ENCODE data around the gene OGA. TPM values are rescaled to one million over a fixed set of nuclear protein-coding genes. Genes with fewer than 3 reads are reported as not detected.

The OGA gene
- total RNA-seq, 1 donor, result 346 TPM

DNA sequence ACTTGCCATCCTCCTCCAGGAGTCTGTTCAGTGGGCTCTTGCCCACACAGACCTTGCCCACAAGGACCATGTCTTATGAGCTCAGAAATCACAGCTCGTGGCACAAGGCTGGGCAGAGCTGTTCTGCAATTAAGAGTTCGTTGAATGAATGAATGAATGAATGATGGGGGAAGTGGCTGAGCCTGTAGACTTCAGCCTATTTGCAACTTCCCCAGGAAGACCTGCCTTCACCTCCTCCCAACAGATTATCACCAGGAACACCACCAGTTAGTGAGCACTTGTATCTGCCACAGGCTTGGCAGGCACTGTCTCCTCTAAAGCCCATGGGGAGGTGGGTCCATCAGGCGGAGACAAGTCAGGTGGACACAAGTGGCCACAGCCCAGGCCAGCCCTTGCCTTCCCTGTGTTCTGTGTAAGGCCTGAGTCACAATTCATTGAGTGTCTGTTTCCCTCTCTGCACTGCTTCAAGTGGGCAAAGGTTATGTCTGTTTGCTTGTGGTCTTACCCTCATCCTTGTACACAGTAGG lies 40.6 kb downstream of the OGA start:
- no peaks in the 10 kb centered on the region for H3K9me3 ChIP-seq (ENCODE audit: low read depth, low read length)
- H3K4me1 ChIP-seq (ENCODE audit: insufficient read depth, low read length), result peaks cover 54% of the 10 kb centered on the region
- H3K4me3 ChIP-seq (ENCODE audit: low read length), result no peak overlapping the region
- H3K27me3 ChIP-seq (ENCODE audit: insufficient read depth, low read length), result peaks cover 58% of the 10 kb centered on the region

DNA sequence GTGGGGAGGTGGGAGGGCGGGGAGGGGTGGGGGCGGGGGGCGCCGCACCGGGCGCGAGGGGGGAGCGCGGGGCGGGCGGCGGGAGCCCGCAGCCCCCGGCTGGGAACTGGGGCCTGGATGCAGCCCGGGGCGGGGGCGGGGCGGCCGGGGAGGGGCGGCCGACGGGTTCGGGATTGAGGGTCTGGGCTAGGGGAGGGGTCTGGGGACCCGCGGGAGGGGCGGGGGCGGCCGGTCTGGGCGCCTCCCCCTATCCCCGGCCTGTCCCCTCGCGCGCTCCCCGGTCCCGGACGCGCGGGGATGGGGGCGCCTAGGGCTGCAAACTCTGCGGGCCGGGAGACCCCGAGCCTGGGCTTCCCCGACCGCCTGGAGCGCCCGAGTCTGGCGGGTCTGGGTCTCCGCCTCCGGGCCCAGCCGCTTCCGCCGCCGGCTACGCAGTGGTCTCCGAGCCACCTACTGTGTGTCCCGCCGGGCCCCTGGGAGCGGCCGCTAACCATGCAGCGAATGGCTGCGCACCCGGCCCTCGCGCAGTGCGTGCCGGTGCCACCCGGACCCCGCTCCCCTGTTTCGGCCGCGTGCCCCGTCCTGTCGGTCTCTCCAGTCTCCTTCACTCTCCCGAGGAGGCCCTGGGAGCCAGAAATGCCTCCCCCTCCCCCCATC lies 42.0 kb downstream of the OGA start:
- peaks cover 72% of the 10 kb centered on the region for H3K27me3 ChIP-seq (ENCODE audit: insufficient read depth, low read length)
- peaks cover 41% of the 10 kb centered on the region for H3K4me1 ChIP-seq (ENCODE audit: insufficient read depth, low read length)
- H3K4me3 ChIP-seq (ENCODE audit: low read length), result no peak overlapping the region
- H3K9me3 ChIP-seq (ENCODE audit: low read depth, low read length), result no peaks in the 10 kb centered on the region

DNA sequence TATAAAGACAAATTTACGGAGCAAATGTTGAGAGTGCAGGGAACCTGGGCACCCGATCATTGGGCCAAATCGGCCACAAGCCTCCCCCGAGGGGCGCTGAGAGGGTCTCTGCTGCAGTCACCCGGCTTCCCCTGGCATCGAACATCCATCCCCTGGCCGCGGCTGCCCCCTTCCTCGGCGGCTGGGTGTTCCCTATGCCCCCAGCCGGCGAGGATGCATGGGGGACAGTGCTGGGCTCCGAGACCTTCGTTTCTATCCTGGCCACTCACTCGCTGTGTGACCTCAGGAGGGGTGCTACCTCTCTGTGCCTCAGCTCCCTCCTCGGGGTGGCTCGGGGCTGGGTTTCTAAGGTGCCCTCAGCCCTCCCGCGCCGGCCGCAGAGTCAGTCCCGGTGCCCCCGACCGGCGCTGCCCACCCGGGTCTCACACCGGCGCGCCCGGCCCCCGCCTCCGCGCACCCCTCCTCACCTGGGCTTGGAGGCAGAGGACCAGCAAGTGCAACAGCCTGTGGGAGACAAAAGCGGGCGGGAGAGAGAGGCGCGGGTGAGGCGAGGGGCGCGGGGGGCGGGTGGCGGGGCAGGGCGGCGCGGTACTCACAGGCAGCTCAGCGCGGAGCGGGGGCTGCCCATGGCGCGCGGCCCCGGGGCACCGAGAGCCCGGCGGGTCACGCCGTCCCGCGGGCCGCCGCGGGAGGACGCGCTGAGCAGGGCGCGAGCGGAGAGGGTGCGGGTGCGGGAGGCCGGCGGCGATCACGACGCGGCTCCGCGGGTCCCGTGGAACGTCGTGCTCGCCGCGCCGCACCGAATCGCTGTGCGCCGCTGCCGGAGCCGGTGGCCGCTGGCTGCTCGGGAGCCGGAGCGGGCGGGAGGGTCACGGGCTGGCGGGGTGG lies 42.7 kb downstream of the OGA start, which contains the start of gene FGF8:
Gene FGF8, minus strand, starts transcription at position 842 of the 888 bp plus-strand sequence. Its CDS starts 214 bp downstream, at position 628.
- Histone ChIP-seq H3K9me3 (ENCODE audit: low read depth, low read length) (no peaks in the 10 kb centered on the region), H3K27me3 (ENCODE audit: insufficient read depth, low read length) (peaks cover 76% of the 10 kb centered on the region), H3K4me3 (ENCODE audit: low read length) (no peak within 1 kb of the TSS), H3K4me1 (ENCODE audit: insufficient read depth, low read length) (peaks cover 34% of the 10 kb centered on the region)

DNA sequence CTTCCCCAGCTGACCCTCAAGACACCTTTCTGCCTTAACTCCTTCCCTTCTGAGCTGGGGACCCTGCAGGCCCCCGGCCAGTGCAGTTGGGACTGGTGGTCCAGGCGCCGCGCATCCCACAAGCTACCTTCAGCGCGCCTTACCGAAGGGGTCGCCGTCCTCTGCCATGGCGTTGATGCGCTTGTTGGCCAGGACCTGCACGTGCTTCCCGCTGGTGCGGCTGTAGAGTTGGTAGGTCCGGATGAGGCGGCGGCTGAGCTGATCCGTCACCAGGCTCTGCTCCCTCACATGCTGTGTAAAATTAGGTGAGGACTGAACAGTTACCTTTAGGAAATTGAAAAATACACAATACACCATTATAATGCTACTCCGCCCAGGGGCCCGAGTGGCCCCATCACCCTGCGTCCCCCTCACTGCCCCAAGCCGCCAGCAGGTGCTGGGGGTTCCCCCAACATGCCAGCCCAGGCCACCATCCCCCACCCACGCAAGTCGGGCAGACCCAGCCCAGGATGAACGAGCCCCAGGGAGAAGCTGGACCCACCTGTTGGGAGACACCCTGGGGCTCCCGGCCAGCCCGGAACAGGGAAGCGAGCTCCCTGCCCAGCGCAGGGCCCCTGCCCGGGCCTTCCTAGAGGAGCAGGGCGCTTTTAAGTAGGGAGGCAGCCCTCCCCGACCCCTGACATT lies 43.5 kb downstream of the OGA start:
- H3K9me3 ChIP-seq (ENCODE audit: low read depth, low read length), result no peaks in the 10 kb centered on the region
- peaks cover 27% of the 10 kb centered on the region for H3K4me1 ChIP-seq (ENCODE audit: insufficient read depth, low read length)
- no peak overlapping the region for H3K4me3 ChIP-seq (ENCODE audit: low read length)
- H3K27me3 ChIP-seq (ENCODE audit: insufficient read depth, low read length), result peaks cover 76% of the 10 kb centered on the region

DNA sequence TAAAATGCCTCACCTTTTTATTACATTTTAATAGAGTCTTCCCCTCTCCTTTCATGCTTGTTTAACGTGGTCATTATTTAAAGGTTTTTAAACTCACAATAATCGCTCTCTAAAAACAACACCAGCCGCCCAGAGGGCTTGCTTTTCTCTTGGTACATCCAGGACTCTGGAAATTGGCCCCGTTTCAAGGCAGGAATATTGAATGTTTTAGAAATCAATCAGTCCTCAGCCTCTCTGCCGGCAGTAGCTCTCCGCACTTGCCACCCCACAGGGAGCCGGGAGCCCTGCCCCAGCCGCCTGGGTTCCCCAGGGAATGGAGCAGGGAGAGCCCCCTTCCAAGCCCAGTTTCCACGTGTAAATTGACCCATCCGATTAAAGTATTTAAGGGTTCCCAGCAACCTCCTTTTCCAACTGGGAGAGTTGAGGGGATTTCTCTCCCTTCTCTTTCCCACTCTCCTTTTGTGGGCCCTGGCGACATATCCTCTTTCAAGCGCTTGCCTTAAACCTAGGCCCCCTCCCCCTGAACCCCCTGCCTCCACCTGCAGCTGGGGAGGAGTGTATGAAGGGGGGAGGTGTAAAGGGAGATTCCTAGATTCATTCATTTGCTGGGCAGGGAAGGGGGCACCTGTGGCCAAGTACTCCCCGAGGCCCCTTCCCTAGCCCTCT lies 44.2 kb downstream of the OGA start:
- H3K4me1 ChIP-seq (ENCODE audit: insufficient read depth, low read length), result peaks cover 20% of the 10 kb centered on the region
- H3K27me3 ChIP-seq (ENCODE audit: insufficient read depth, low read length), result peaks cover 74% of the 10 kb centered on the region
- no peak overlapping the region for H3K4me3 ChIP-seq (ENCODE audit: low read length)
- no peaks in the 10 kb centered on the region for H3K9me3 ChIP-seq (ENCODE audit: low read depth, low read length)

DNA sequence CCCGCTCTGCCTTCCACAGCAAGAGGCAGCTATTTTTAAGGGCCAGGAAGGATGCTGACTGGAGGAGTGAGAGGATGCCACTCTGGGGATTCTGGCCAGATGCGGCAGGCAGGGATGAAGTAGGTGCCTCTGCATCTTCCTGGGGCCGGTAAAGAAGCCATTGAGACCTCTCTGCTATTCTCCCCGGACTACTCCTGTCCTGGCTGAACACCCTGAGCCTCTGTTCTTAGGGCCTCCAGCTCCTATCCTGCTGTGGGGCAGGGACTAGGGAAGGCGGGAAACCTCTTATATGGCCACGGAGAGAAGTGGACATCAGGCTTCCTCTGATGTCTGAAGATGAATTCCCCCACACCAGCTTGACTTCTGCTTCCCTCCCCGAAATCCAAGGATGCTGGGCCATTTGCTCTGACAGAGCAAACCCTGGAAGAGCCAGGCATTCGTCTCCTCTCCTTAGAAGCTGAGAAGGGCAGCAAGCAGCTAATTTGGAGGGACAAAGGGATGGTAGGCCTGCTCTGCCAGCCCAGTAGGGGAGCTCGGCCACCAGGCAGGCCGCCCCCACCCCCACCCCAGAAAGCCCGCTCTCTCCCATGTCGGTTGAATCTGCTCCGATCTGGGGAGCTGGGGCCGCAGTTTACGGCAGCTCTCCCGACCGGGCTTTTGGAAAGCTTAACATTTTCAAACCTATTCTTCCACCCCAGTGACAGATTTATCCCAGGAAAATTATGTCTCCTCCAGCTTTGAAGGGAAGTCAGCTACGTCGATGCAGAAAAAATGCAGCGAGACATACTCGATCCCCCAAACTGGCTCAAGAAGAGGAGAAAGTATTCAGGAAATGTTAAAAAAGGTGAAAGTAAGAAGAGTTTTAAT lies 45.1 kb downstream of the OGA start:
- H3K9me3 ChIP-seq (ENCODE audit: low read depth, low read length), result no peaks in the 10 kb centered on the region
- no peak overlapping the region for H3K4me3 ChIP-seq (ENCODE audit: low read length)
- peaks cover 12% of the 10 kb centered on the region for H3K4me1 ChIP-seq (ENCODE audit: insufficient read depth, low read length)
- H3K27me3 ChIP-seq (ENCODE audit: insufficient read depth, low read length), result peaks cover 64% of the 10 kb centered on the region

DNA sequence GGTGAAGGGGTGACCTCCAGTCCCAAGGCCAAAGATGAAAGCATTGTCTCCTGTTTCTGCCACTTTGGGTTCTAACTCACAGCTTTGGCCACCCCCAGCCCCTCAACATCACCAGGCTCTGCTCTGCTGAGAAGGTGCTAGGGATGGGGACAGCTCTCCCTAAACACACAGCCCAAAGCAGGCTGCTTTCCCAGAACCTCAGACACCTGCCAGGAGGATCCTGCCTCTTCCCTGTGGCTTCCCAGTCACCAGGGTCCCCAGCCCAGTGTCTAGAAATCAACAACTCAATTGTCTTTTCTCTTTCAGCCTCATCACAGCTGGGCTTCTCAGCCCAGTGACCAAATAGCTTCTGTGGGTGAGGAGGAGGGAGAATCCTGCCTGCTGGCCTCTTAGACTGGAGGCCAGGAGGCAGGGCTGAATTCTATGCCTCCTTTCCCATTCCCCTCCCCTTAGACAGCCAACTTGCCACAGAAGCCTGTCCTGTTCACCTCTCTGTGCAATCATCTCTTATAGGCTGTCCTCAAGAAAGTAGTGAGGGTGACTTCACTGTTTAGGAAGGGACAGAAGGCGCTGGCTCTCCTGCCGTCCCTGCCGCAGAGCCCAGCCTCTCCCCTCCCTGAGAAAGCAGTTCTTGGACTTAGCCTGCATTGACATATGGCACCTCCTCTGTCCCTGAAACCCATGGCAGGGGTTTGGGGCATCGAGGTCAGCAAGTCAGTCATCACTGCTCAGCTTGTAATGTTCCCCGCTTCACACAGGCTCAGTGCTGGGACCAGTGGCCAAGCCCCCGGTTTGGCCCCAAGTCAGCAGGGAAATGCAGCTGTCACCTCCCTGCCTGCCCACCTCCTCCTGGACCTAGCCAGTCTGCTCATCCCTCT lies 46.0 kb downstream of the OGA start:
- Histone ChIP-seq H3K9me3 (ENCODE audit: low read depth, low read length) (no peaks in the 10 kb centered on the region), H3K27me3 (ENCODE audit: insufficient read depth, low read length) (peaks cover 56% of the 10 kb centered on the region), H3K4me1 (ENCODE audit: insufficient read depth, low read length) (peaks cover 12% of the 10 kb centered on the region), H3K4me3 (ENCODE audit: low read length) (no peak overlapping the region)

DNA sequence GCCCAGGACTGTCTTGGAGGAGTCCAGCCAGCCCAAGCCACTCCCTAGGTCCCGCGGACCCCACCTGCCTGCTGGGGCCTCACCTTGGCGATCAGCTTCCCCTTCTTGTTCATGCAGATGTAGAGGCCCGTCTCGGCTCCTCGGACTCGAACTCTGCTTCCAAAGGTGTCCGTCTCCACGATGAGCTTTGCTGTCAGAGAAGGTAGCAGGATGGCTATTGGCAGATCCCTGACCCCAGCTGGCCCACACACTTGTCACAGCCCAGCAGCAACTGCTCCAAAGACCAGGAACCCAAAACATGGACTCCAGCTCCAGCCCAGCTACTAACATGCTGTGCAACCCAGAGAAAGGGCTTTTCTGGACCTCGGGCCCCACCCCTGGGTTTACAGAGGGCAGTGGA lies 46.9 kb downstream of the OGA start:
- H3K27me3 ChIP-seq (ENCODE audit: insufficient read depth, low read length), result peaks cover 47% of the 10 kb centered on the region
- H3K4me1 ChIP-seq (ENCODE audit: insufficient read depth, low read length), result peaks cover 12% of the 10 kb centered on the region
- H3K9me3 ChIP-seq (ENCODE audit: low read depth, low read length), result no peaks in the 10 kb centered on the region
- H3K4me3 ChIP-seq (ENCODE audit: low read length), result no peak overlapping the region

DNA sequence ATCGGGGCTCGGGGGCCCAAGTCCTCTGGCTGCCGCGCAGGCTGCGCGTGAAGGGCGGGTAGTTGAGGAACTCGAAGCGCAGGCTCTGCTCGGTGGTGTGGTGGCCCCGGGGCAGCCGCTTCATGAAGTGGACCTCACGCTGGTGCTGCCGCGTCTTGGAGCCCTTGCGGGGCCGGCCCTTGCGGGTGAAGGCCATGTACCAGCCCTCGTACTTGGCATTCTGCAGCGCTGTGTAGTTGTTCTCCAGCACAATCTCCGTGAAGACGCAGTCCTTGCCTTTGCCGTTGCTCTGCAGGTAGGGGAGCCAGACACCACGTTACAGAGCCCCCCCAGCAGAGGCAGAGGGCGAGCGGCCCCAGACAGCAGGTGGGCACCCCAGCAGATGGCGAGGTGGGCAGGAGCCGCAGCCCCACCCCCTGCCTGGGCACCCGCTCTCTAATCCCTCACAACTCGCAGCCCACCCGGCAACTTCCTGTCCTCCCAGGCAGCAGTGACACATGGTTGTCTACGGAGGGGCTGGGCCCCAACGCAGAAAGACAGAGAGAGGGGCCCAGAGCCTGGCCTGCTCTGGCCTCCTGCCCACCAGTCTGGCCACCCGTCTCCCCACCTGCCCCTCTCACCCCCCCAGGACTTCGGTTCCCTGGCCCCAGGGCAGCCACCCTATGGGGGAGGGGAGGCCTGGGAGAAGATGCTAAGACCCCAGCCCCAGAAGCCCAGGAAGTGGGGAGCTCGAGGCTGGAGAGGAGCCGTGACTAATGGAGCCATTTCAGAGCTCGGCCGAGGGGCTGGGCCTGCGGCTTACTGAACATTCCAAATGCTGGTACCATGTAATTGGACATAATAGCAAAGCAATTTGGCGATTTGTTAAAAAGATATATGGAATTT lies 47.7 kb downstream of the OGA start:
- peaks cover 12% of the 10 kb centered on the region for H3K4me1 ChIP-seq (ENCODE audit: insufficient read depth, low read length)
- no peak overlapping the region for H3K4me3 ChIP-seq (ENCODE audit: low read length)
- H3K9me3 ChIP-seq (ENCODE audit: low read depth, low read length), result no peaks in the 10 kb centered on the region
- peaks cover 46% of the 10 kb centered on the region for H3K27me3 ChIP-seq (ENCODE audit: insufficient read depth, low read length)

DNA sequence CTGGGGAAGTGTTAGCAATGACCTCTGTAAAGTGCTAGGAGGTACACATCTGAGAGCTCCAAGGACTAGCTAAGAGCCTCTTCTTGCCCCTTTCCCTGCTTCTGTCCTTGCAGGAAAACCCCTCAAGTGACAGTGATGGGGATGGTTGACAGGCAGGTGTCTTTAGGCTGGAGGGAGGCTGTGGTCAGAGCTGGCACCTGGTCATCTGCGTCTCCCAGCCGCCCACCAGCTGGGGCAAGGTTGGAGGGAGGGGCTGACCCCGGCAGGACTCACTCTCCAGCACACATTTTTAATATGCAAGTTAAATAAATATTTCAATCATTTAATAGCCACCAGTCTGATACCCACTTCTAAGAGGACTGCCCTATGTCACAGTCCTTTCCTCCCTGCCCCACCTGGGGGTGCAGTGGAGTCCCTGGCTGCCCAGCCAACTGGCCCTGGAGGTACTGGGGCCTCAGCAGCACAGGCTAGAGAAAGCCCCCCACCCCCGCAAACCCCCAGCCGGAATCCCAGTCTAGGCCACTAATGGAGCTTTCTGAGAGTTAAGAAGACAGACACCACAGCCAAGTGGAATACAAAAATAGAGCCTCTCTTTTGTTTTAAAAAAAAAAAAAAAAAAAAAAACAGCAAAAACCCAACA lies 48.6 kb downstream of the OGA start:
- no peak overlapping the region for H3K4me3 ChIP-seq (ENCODE audit: low read length)
- H3K9me3 ChIP-seq (ENCODE audit: low read depth, low read length), result no peaks in the 10 kb centered on the region
- H3K4me1 ChIP-seq (ENCODE audit: insufficient read depth, low read length), result peaks cover 4% of the 10 kb centered on the region
- peaks cover 38% of the 10 kb centered on the region for H3K27me3 ChIP-seq (ENCODE audit: insufficient read depth, low read length)

DNA sequence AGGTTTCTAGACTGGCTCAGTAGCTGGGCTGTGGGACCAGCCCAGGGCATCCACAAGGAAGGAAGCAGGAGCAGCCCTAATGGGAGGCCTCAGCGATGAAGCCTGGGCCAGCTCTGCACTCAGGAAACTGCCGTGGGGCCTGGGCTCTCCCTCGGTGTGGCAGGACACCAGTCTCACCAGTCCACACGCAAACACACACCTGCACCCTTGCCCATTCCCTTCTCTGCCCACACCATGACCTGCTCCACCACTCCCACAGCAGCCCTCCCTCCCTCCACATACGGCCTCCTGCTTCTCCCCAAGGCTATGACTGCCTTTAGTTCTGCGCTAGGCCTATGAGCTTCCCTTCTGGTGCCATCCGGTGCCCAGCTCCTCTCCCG lies 49.5 kb downstream of the OGA start:
- Histone ChIP-seq H3K27me3 (ENCODE audit: insufficient read depth, low read length) (peaks cover 29% of the 10 kb centered on the region), H3K4me3 (ENCODE audit: low read length) (no peak overlapping the region), H3K4me1 (ENCODE audit: insufficient read depth, low read length) (no peaks in the 10 kb centered on the region)

More for the DNA sequence above, 49.5 kb downstream of the OGA start:
- no peaks in the 10 kb centered on the region for H3K9me3 ChIP-seq (ENCODE audit: low read depth, low read length)
